NCI-H2029 (cell line): ENCODE results near the gene TXNDC11.
"Not testable (repeated sequence)": the region's sequence is repeated elsewhere in the genome, so short reads cannot be mapped to it uniquely, and the experiment has no call there.

Experiments
- DNase-seq: peaks from one replicate; lab custom pipeline; 2025; lab: John Stamatoyannopoulos, UW

Gene TXNDC11, protein sequence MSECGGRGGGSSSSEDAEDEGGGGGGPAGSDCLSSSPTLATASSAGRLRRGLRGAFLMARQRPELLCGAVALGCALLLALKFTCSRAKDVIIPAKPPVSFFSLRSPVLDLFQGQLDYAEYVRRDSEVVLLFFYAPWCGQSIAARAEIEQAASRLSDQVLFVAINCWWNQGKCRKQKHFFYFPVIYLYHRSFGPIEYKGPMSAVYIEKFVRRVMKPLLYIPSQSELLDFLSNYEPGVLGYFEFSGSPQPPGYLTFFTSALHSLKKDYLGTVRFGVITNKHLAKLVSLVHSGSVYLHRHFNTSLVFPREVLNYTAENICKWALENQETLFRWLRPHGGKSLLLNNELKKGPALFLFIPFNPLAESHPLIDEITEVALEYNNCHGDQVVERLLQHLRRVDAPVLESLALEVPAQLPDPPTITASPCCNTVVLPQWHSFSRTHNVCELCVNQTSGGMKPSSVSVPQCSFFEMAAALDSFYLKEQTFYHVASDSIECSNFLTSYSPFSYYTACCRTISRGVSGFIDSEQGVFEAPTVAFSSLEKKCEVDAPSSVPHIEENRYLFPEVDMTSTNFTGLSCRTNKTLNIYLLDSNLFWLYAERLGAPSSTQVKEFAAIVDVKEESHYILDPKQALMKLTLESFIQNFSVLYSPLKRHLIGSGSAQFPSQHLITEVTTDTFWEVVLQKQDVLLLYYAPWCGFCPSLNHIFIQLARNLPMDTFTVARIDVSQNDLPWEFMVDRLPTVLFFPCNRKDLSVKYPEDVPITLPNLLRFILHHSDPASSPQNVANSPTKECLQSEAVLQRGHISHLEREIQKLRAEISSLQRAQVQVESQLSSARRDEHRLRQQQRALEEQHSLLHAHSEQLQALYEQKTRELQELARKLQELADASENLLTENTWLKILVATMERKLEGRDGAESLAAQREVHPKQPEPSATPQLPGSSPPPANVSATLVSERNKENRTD

DNA sequence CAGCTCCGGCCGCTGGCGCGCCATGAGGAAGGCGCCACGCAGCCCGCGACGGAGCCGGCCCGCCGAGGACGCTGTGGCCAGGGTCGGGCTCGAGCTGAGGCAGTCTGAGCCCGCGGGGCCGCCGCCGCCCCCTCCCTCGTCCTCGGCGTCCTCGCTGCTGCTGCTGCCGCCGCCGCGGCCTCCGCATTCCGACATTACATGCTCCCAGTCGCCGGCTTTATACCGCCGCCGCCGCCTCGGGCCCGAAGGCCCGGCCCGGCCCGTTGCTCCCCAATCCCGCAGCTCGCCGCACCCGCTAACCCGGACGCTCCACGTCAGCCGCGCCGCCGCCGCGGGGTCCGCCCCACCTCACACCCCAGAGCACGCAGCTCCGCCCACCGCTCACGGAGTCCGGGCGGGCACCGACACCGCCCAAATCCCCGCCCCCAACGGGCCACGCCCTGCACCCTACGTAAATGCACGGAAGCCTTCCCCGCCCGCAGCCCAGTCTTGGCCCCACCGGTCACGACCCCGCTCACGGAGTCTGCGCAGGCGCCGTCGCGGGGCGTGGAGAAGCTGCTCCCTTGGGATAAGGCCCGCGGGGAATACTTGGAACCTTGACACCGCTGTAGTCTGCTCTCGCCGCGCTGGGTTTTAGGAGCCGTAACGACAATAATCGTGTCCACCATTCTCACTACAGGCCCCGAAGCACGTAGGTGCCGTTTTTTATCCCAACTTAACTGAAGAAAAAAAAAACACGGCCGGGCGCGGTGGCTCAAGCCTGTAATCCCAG is at the start of gene TXNDC11:
TXNDC11 (minus strand) TSS at position 322 of the 772 bp plus-strand sequence; CDS start at position 195, 127 bp downstream.
- peak; percentile 96 for DNase-seq

- DNase-seq: peak; percentile 44
These were observed 48.6 kb upstream of the TXNDC11 start for GRCh38 chr16:11791144-11791828.

- no peak for DNase-seq
These were observed 46.3 kb upstream of the TXNDC11 start for GRCh38 chr16:11788914-11789313.

DNA sequence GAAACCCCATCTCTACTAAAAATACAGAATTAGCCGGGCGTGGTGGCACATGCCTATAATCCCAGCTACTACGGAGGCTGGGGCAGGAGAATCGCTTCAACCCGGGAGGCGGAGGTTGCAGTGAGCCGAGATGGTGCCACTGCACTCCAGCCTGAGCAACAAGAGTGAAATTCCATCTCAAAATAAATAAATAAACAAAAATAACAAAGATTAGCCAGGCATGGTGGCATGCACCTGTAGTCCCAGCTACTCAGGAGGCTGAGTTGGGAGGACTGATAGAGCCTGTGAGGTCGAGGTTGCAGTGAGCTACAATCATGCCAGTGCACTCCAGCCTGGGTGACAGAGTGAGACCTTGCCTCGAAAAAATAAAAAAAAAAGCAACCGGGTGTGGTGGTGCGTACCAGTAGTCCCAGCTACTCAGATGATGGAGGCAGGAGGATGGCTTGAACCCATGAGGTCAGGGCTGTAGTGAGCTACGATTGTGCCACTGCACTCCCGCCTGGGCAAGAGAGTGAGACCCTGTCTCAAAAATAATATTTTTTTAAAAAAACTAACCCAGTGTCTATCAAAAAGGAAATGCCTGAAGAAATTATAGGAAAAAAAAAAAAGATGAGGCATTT is 42.4 kb upstream of the TXNDC11 start:
- DNase-seq: not testable (repeated sequence)

DNA sequence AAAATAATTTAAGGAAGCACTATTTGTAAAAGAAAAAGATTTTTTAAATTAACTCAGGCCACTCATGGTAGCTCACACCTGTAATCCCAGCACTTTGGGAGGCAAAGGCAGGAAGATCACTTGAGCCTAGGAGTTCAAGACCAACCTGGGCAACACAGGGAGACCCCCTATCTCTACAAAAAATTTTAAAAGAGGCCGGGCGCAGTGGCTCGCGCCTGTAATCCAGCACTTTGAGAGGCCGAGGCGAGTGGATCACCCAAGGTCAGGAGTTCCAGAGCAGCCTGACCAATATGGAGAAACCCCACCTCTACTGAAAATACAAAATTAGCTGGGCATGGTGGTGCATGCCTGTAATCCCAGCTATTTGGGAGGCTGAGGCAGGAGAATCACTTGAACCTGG is 41.7 kb upstream of the TXNDC11 start:
- not testable (repeated sequence) for DNase-seq

GRCh38 chr16:11784038-11784369 is 41.3 kb upstream of the TXNDC11 start:
- DNase-seq: no peak

DNA sequence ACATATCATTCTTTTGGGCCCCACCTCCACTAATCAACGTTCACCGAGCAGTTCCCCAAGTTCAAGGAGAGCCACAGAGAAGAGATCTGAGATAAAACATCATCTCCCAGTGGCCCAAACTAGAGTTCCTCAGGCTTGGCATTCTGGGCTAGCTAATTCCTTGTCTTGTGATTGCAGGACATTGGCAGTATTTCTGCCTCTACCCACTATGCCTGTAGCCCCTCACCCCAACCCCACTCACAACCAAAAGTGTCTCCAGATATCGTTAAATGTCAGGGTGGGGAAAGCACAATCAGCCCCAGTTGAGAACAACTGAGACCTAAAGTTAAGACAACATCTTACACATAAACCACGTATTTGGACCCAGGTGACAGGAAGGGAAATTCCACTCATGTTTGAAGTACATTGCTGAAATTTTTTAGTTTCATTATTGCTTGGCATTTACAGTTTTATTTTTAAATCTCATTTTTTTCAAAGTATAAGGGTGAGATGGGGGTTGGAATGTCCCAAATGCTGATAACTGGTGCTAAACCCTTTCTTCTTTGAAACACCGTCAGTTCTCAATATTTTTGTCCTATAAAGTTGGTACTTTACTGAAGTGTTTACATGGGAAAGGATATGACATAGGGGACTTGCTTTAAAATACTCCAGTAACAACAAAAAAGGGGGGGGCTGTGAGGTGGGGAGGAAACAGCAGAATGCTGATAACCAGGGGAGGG is 40.8 kb upstream of the TXNDC11 start:
- DNase-seq: peak; percentile 17

DNA sequence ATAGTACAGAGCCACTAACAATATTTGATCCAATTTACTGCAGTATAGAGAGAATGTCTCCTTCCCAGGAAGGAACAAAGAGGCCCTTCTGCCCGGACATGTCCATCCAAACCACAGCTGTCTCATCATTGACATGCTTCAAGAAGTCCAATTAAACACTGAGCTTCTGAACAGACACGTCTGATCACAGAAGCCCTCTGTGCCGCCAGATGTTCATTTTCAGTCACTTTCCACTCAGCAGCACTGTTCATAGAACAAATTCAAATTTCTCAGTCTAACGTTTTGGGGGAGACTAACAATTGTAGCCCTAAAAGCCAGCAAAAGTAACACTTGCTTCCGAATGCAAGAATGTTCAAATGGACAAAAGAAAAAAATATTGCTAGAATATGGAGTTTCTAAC is 39.1 kb upstream of the TXNDC11 start:
- peak; percentile 24 for DNase-seq

- DNase-seq: no peak
These were observed 38.5 kb upstream of the TXNDC11 start for GRCh38 chr16:11780991-11781680.

- DNase-seq: no peak
These were observed 36.4 kb upstream of the TXNDC11 start for GRCh38 chr16:11779074-11779473.

DNA sequence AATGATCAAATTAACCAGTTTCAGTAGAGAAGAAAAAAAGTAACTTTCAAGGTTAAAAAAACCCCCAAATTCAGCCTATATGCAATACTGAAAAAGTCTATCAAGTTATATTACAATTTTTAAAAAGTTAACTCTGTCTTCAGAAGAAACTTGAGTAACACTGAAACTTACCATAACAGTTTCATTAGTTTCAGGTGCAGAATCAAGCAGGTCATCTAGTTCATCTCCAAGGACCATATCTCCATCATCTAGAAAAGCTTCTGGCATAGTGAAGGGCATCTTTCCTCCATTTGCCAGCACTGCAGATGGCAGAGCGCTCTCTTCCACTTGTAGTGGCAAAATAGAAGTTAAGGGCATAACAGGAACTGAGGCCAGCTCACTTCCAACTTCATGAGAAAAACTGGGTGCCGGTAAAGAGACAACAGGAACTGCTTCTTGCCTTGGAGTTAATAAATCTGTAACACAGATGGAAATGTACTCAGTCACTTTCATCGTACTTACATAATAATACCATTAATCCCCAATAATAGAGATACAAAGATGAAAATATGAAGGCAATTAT is 31.5 kb upstream of the TXNDC11 start:
- DNase-seq: no peak

DNA sequence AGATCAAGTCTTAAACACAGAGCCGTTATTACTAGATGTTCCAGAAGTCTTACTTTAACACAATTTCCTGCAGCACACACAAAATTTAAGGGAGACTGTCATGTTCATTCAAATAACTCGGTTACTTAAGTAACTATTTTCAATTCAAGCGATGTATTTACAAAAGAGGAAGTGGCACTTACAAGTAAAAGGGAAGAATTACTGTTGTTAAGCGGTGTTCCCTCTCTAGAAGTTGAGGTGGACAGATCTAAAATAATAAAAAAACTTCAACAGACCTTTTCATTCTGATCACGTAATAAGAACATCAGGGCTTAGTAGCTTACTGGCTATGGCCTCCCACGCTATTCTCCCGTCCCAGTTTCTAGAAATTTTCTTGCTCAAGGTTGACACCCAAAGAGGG is 26.2 kb upstream of the TXNDC11 start:
- DNase-seq: no peak

DNA sequence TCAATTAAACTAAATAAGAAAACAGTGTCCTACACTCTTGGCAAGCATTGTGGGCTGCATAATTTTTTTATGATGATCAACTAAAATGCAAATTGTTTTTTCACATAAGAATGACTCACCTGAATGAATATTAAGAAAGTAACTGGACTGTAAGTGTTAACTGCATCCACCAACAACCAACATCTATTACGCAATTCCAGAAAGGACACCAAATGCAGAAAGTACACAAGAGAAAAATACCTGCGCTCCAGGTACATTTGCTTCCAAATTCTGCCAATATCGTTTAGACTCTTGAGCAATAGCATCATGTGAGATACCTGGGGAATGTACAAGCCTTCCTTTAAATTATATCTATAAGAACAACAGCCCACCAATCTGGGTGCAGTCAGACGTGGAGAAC is 19.8 kb upstream of the TXNDC11 start:
- no peak for DNase-seq

GRCh38 chr16:11759997-11760396 is 17.3 kb upstream of the TXNDC11 start:
- no peak for DNase-seq

GRCh38 chr16:11759163-11759834 is 16.6 kb upstream of the TXNDC11 start:
- peak; percentile 22 for DNase-seq

DNA sequence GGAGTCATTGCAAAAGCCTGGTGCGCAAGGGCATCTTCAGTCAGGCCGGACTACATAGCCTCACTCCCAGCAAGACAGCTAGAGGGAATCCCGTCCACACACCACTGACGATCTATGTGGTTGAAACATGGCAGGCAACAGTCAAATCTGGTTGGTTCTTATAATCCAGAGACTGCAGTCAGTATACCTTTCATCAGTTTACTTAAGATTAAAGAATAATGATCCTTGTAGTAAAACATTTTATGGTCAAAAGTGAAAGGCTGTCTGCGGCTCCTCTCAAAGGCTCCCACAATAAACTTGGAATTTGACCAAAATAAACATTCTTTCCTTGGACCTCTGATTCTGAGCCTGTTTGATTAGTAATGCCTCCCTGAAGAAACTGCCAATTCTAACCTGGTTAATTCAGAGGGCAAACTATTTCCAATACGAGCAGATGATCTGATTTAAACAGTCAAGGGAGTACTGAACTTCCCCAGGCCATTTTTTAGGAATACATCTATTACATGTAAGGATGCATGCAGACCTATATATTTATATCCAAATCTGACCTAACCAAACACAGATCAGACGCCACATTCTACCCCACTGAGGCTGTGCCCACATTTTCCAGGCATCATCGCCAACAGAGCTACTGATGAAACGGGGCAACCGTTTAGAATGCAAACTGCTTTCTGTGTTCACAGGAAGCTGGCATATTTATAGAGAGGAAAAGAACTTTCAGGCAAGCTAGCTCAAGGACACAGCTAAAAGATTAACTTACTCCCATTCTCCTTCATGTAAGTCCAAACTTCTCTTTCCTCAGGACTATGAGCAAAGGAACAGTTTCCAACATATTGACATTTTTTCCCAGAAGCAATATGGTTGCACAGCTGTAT is 15.3 kb upstream of the TXNDC11 start:
- DNase-seq: no peak

- no peak for DNase-seq
These were observed 13.6 kb upstream of the TXNDC11 start for GRCh38 chr16:11756248-11756647.
